C4-2B (cell line): ENCODE data around the gene CCNB3.

Source experiments
- H3K27ac ChIP-seq: fragments of 450-650 bp; 2 replicates; pipeline ENCODE4 v1.5.1; 2017
- ZFX ChIP-seq: fragments of 450-650 bp; IDR thresholded peaks from 2 replicates; pipeline ENCODE4 v1.6.1; 2017
- TF ChIP-seq, protein P1 (sequence below): fragments of 450-650 bp; conservative IDR thresholded peaks from 2 replicates; pipeline ENCODE4 v1.5.1; 2017; ENCODE audit warnings: mild to moderate bottlenecking

The CCNB3 gene

GRCh38 chrX:50169717-50170116 lies 34.8 kb upstream of the CCNB3 start:
- H3K27ac ChIP-seq, result no peak overlapping the region
- TF ChIP-seq ZFX, result no peak
- TF ChIP-seq, protein P1, sequence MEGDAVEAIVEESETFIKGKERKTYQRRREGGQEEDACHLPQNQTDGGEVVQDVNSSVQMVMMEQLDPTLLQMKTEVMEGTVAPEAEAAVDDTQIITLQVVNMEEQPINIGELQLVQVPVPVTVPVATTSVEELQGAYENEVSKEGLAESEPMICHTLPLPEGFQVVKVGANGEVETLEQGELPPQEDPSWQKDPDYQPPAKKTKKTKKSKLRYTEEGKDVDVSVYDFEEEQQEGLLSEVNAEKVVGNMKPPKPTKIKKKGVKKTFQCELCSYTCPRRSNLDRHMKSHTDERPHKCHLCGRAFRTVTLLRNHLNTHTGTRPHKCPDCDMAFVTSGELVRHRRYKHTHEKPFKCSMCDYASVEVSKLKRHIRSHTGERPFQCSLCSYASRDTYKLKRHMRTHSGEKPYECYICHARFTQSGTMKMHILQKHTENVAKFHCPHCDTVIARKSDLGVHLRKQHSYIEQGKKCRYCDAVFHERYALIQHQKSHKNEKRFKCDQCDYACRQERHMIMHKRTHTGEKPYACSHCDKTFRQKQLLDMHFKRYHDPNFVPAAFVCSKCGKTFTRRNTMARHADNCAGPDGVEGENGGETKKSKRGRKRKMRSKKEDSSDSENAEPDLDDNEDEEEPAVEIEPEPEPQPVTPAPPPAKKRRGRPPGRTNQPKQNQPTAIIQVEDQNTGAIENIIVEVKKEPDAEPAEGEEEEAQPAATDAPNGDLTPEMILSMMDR, result no peak

DNA sequence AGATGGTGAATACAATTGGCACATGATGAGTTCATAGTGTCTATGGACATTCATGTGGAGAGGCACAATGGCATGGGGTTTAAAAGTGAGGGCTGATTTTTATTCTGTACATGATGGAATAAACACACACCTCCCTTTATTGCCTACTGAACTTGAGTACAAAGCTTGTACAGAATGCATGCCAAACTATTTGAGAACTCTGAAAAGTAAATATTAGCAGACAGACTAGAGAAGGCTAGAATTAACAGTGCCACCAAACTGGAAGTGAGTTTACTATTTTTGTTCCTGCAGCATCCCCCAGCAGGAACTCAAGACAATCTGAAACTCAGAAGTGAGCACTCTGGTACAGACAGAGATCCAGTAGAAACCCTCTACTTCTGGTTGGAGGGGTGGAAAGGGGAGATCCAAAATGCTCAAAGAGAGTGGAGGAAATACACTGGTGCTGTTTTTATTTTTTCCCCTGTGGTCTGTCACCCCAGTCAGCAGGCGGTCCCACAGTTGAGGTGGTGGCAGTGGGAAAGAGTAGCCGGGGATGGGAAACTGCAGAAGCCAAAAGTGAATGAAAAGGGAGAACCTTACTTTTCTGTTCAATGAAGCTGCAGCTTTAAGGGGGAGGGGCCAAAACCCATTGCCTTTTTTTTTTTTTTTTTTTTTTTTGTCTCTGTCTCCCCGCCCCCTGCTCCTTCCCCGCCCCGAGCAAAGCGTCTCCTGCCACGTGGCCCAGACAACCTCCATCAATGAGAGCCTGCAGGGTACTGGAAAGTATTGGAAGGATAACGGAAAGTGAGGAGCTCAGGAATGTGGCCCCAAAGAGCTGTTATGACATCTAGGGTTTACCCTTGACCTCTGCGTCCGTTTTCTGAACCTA lies 24.3 kb upstream of the CCNB3 start:
- TF ChIP-seq, protein P1, result no peak
- TF ChIP-seq ZFX, result no peak
- H3K27ac ChIP-seq, result peak overlapping the region; percentile 14; the same call in 1 of the 2 replicates

DNA sequence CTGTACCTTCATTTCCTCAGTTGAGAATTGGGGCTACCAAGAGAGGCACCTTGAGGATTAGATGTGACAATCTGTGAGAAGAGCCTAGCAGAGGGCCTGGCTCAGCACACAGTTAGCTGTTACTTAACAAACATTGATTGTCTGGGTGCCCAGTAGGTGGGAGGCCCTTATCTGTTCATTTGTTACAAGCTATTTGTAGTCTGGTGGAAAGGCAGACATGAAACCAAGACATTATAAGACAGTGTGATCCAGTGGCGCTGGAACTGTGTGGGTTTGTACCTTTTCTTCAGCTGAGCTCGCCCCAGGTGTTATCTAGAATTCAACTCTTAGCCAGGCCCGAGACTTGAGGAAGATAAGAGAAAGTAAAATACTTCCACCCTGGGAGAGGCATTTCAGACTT lies 20.7 kb upstream of the CCNB3 start:
- no peak for TF ChIP-seq ZFX
- TF ChIP-seq, protein P1, result no peak
- no peak overlapping the region for H3K27ac ChIP-seq

- H3K27ac ChIP-seq, result no peak overlapping the region
- TF ChIP-seq, protein P1, result no peak
- no peak for TF ChIP-seq ZFX
These were observed 15.5 kb upstream of the CCNB3 start for GRCh38 chrX:50188859-50189600.

DNA sequence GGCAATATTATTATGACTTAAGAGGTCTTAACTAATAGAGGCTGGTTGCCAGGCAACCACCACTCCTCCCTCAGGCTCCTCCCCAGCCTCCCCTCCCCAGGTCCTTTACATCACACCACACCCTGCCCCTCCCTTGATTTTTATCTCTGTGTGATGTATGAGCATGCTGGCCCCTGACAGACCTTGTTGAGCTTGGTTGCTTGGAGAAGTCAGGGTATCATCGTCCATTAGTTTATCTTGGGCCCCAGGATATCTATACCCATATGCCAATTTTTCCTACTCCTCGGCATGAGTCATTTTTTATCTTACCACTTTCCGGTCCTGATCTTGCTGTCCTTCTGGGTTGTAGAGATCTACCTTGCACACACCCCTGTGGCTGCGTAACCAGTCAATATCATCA lies 6.2 kb upstream of the CCNB3 start:
- TF ChIP-seq ZFX, result no peak
- TF ChIP-seq, protein P1, result no peak
- no peak overlapping the region for H3K27ac ChIP-seq

- H3K27ac ChIP-seq, result no peak within 1 kb of the TSS
- TF ChIP-seq ZFX, result no peak
- TF ChIP-seq, protein P1, result no peak
These were observed 3.7 kb upstream of the CCNB3 start, which contains the start of gene AKAP4 for GRCh38 chrX:50200907-50201306. Gene AKAP4 (minus strand): TSS chrX:50201007. CDS start chrX:50200889, 118 bp downstream.

GRCh38 chrX:50202539-50202938 lies 2.0 kb upstream of the CCNB3 start:
- no peak overlapping the region for H3K27ac ChIP-seq
- no peak for TF ChIP-seq ZFX
- TF ChIP-seq, protein P1, result no peak
